ENCODE results near the gene NCKAP1. TPM values are rescaled to one million over a fixed set of nuclear protein-coding genes. Genes with fewer than 3 reads are reported as not detected.

The NCKAP1 gene
- total and polyA plus RNA-seq, 10 donors, result 8.9 to 62.5 (median 49.3) TPM

GRCh38 chr2:183070942-183071844 is 32.9 kb upstream of the NCKAP1 start:
- Histone ChIP-seq H3K9me3 (peaks cover 0 to 14% (median 3%) of the 10 kb centered on the region in 8 donors), H3K27me3 (replicated peaks in 1 of 7) (peaks cover 0 to 31% (median 0%) of the 10 kb centered on the region in 7 donors), H3K36me3 (no peaks in the 10 kb centered on the region), H3K4me3 (no peak overlapping the region), H3K27ac (no peak overlapping the region), H3K4me1 (no peaks in the 10 kb centered on the region)
- 73 to 78% (median 74%) methylated on average over 29 to 34 of the region's 34 CpGs for WGBS, 5 donors
- no peak for DNase-seq
- intact Hi-C loops (cut with DNase I; ENCODE audit: low total_unique reads), result no loop called here
- TF ChIP-seq CTCF (IDR thresholded peaks at IDR 0.05 in 8 of 11, conservative IDR thresholded peaks at IDR 0.05 in 3 of 11), result peak in 6 of 11 experiments; percentile 12 to 37 (median 26)
- no peak for TF ChIP-seq POLR2A (IDR thresholded peaks at IDR 0.05)

GRCh38 chr2:183069174-183069573 is 30.9 kb upstream of the NCKAP1 start:
- Histone ChIP-seq H3K36me3 (no peaks in the 10 kb centered on the region), H3K4me3 (no peak overlapping the region), H3K27me3 (replicated peaks in 1 of 7) (peaks cover 0 to 39% (median 0%) of the 10 kb centered on the region in 7 donors), H3K4me1 (no peaks in the 10 kb centered on the region), H3K9me3 (peaks cover 0 to 14% (median 3%) of the 10 kb centered on the region in 8 donors), H3K27ac (no peak overlapping the region)
- TF ChIP-seq POLR2A (IDR thresholded peaks at IDR 0.05) (no peak), CTCF (IDR thresholded peaks at IDR 0.05 in 8 of 11, conservative IDR thresholded peaks at IDR 0.05 in 3 of 11) (no peak), POLR2AphosphoS5 (IDR thresholded peaks at IDR 0.05) (no peak)
- 86 to 100% (median 93%) methylated on average over 2 of the region's 2 CpGs for WGBS, 5 donors
- intact Hi-C loops (cut with DNase I; ENCODE audit: low total_unique reads), result no loop called here
- DNase-seq, result no peak

GRCh38 chr2:183068561-183068960 is 30.3 kb upstream of the NCKAP1 start:
- TF ChIP-seq CTCF (IDR thresholded peaks at IDR 0.05 in 8 of 11, conservative IDR thresholded peaks at IDR 0.05 in 3 of 11) (no peak), POLR2A (IDR thresholded peaks at IDR 0.05) (no peak), POLR2AphosphoS5 (IDR thresholded peaks at IDR 0.05) (no peak)
- intact Hi-C loops (cut with DNase I; ENCODE audit: low total_unique reads), result no loop called here
- peaks cover 0 to 43% (median 0%) of the 10 kb centered on the region in 7 donors for H3K27me3 ChIP-seq (replicated peaks in 1 of 7)
- no peak overlapping the region for H3K27ac ChIP-seq
- DNase-seq, result no peak
- no peaks in the 10 kb centered on the region for H3K36me3 ChIP-seq
- no peaks in the 10 kb centered on the region for H3K4me1 ChIP-seq
- H3K9me3 ChIP-seq, result peaks cover 0 to 14% (median 3%) of the 10 kb centered on the region in 8 donors
- WGBS, 5 donors, result 75 to 82% (median 80%) methylated on average over 3 of the region's 3 CpGs
- no peak overlapping the region for H3K4me3 ChIP-seq

GRCh38 chr2:183063083-183063482 is 24.8 kb upstream of the NCKAP1 start:
- intact Hi-C loops (cut with DNase I; ENCODE audit: low total_unique reads), result no loop called here
- TF ChIP-seq POLR2A (IDR thresholded peaks at IDR 0.05), result no peak
- no peak for TF ChIP-seq POLR2AphosphoS5 (IDR thresholded peaks at IDR 0.05)
- TF ChIP-seq CTCF (IDR thresholded peaks at IDR 0.05 in 8 of 11, conservative IDR thresholded peaks at IDR 0.05 in 3 of 11), result no peak
- Histone ChIP-seq H3K9me3 (no peaks in the 10 kb centered on the region), H3K36me3 (no peaks in the 10 kb centered on the region), H3K27me3 (replicated peaks in 1 of 7) (peaks cover 0 to 20% (median 0%) of the 10 kb centered on the region in 7 donors), H3K4me3 (no peak overlapping the region), H3K27ac (no peak overlapping the region), H3K4me1 (no peaks in the 10 kb centered on the region)
- WGBS, 5 donors, result 24 to 32% (median 31%) methylated on average over 2 of the region's 2 CpGs
- no peak for DNase-seq
